HepG2 (cell line): ENCODE results near the gene ZNF280A. TPM values are rescaled to one million over a fixed set of nuclear protein-coding genes. Genes with fewer than 3 reads are reported as not detected.
A peak's percentile ranks its signal among the peaks of the same experiment; 100 is the strongest.

Experiments used
- AHR ChIP-seq: IDR thresholded peaks from 2 replicates; pipeline ENCODE4 v1.6.1; 2018; ENCODE audit warnings: missing genetic modification reagents, missing compliant biosample characterization
- ATRX ChIP-seq: sonication (generic); formaldehyde crosslinking; IDR thresholded peaks from 2 replicates; pipeline ENCODE4 v1.4.0; 2020; ENCODE audit warnings: missing genetic modification reagents, borderline replicate concordance
- CENPT ChIP-seq: sonication (generic); formaldehyde crosslinking; IDR thresholded peaks from 2 replicates; pipeline ENCODE4 v1.8.0; 2022; ENCODE audit warnings: low read depth, mild to moderate bottlenecking, moderate library complexity, missing genetic modification reagents
- IKZF1 ChIP-seq: fragments of 450-650 bp; IDR thresholded peaks from 2 replicates; pipeline ENCODE4 v1.7.1; 2016
- IRF1 ChIP-seq: sonication (generic); formaldehyde crosslinking; IDR thresholded peaks from 2 replicates; pipeline ENCODE4 v1.4.0; 2020; ENCODE audit warnings: low read depth, mild to moderate bottlenecking, missing genetic modification reagents
- MBNL3 ChIP-seq: fragments of 250-450 bp; sonication (Bioruptor Pico); conservative IDR thresholded peaks from 2 replicates; pipeline ENCODE4 v1.8.0; 2022; ENCODE audit warnings: mild to moderate bottlenecking, inconsistent platforms
- MED1 ChIP-seq: sonication (generic); formaldehyde crosslinking; IDR thresholded peaks from 2 replicates; pipeline ENCODE4 v1.4.0; 2020; ENCODE audit warnings: missing genetic modification reagents
- NFIC ChIP-seq: IDR thresholded peaks from 2 replicates; pipeline ENCODE4 v1.6.1; 2012; ENCODE audit warnings: mild to moderate bottlenecking, low read length, inconsistent platforms
- PAX8 ChIP-seq: sonication (generic); formaldehyde crosslinking; IDR thresholded peaks from 2 replicates; pipeline ENCODE4 v1.8.0; 2022; ENCODE audit warnings: mild to moderate bottlenecking, missing genetic modification reagents, borderline replicate concordance
- RCOR2 ChIP-seq: IDR thresholded peaks from 2 replicates; pipeline ENCODE4 v1.6.1; 2016; ENCODE audit warnings: missing biosample characterization, missing genetic modification reagents
- SMAD3 ChIP-seq: sonication (generic); formaldehyde crosslinking; IDR thresholded peaks from 2 replicates; pipeline ENCODE4 v1.4.0; 2020; ENCODE audit warnings: missing genetic modification reagents
- SMC3 ChIP-seq: IDR thresholded peaks from 2 replicates; pipeline ENCODE4 v1.6.1; 2011; ENCODE audit warnings: low read length, improper control_type of control experiment
- TBP ChIP-seq: sonication (generic); formaldehyde crosslinking; IDR thresholded peaks from 2 replicates; pipeline ENCODE4 v1.5.0; 2020; ENCODE audit warnings: missing genetic modification reagents
- TEAD2 ChIP-seq: sonication (generic); formaldehyde crosslinking; IDR thresholded peaks from 2 replicates; pipeline ENCODE4 v1.9.0; 2021; ENCODE audit warnings: missing genetic modification reagents
- TEAD3 ChIP-seq: optimal IDR thresholded peaks from 2 replicates; pipeline ENCODE3; 2016; ENCODE audit warnings: borderline replicate concordance
- TGIF2 ChIP-seq: IDR thresholded peaks from 2 replicates; pipeline ENCODE4 v1.6.1; 2016; ENCODE audit warnings: control low read depth, missing compliant biosample characterization
- XBP1 ChIP-seq: sonication (generic); formaldehyde crosslinking; IDR thresholded peaks from 2 replicates; pipeline ENCODE4 v1.5.0; 2020; ENCODE audit warnings: missing genetic modification reagents
- ZFP36L1 ChIP-seq: sonication (generic); formaldehyde crosslinking; IDR thresholded peaks from 2 replicates; pipeline ENCODE4 v1.8.0; 2022; ENCODE audit warnings: mild to moderate bottlenecking, missing genetic modification reagents, moderate library complexity
- ZNF430 ChIP-seq: sonication (generic); formaldehyde crosslinking; IDR thresholded peaks from 2 replicates; pipeline ENCODE4 v1.9.0; 2021; ENCODE audit warnings: mild to moderate bottlenecking, missing genetic modification reagents
- ZNF441 ChIP-seq: sonication (generic); formaldehyde crosslinking; IDR thresholded peaks from 2 replicates; pipeline ENCODE4 v1.7.0; 2021; ENCODE audit warnings: missing genetic modification reagents, borderline replicate concordance
- ZNF556 ChIP-seq: sonication (generic); formaldehyde crosslinking; IDR thresholded peaks from 2 replicates; pipeline ENCODE4 v1.4.0; 2020; ENCODE audit warnings: mild to moderate bottlenecking, missing genetic modification reagents, borderline replicate concordance
- ZNF609 ChIP-seq: sonication (generic); formaldehyde crosslinking; IDR thresholded peaks from 2 replicates; pipeline ENCODE4 v1.4.0; 2020; ENCODE audit warnings: mild to moderate bottlenecking, missing genetic modification reagents, borderline replicate concordance
- ZNF7 ChIP-seq: IDR thresholded peaks from 2 replicates; pipeline ENCODE4 v1.6.1; 2016; ENCODE audit warnings: missing biosample characterization, missing genetic modification reagents
- ZNF710 ChIP-seq: sonication (generic); formaldehyde crosslinking; IDR thresholded peaks from 2 replicates; pipeline ENCODE4 v1.5.0; 2020; ENCODE audit warnings: mild to moderate bottlenecking, missing genetic modification reagents, borderline replicate concordance
- ZSCAN12 ChIP-seq: sonication (generic); formaldehyde crosslinking; IDR thresholded peaks from 2 replicates; pipeline ENCODE4 v1.9.0; 2021; ENCODE audit warnings: mild to moderate bottlenecking, missing genetic modification reagents
- polyA plus RNA-seq, 8 experiments: library from polyadenylated mRNA; depleted of rRNA in 3 of 8; stranded (reverse) in 7 of 8; unstranded in 1 of 8; fragments of >200 nt; fragmentation: Illumina TruSeq in 4 of 8; extraction: Trizol in 4 of 8; gene quantifications; 2 replicates each; pipeline versions ENCODE4 v1.2.1 to v1.2.3, GENCODE V29; 2011 to 2016; ENCODE audit warnings: low read depth in 4 of 8, missing spikeins in 1 of 8, mixed read lengths in 1 of 8; ENCODE audit not compliant: insufficient read depth in 1 of 8
- total RNA-seq, 5 experiments: library from RNA; depleted of rRNA; stranded (reverse); fragments of >200 nt; fragmentation: Illumina TruSeq; extraction: Trizol; gene quantifications; 2 replicates each; pipeline ENCODE4 v1.2.3, GENCODE V29; 2016; ENCODE audit warnings: low read depth in 1 of 5

Gene ZNF280A
- total and polyA plus RNA-seq, 2 of the 13 experiments (the other 11 are each of a cell fraction or from before 2014, with no cell fraction given) = 1.4 to 2.9 TPM

- TF ChIP-seq ZNF609 (CRISPR knock-in tag) (no peak), ZFP36L1 (CRISPR knock-in tag) (peak; percentile 41; the same call in 1 of the 2 replicates), RCOR2 (CRISPR knock-in tag) (no peak), ATRX (no peak), ZNF556 (peak; percentile 63; the same call in 1 of the 2 replicates), TEAD3 (CRISPR knock-in tag) (no peak), TBP (CRISPR knock-in tag) (no peak), XBP1 (CRISPR knock-in tag) (no peak), ZNF430 (CRISPR knock-in tag) (peak; percentile 53; the same call in 1 of the 2 replicates), CENPT (0 out of 2 replicates have a peak, but pooled peaks have one; percentile 42), ZSCAN12 (CRISPR knock-in tag) (no peak), ZNF710 (CRISPR knock-in tag) (no peak), PAX8 (CRISPR knock-in tag) (no peak), IKZF1 (no peak), SMAD3 (CRISPR knock-in tag) (no peak), SMC3 (no peak), AHR (CRISPR knock-in tag) (no peak), TEAD2 (CRISPR knock-in tag) (no peak), NFIC (no peak), IRF1 (CRISPR knock-in tag) (no peak), MED1 (CRISPR knock-in tag) (peak; percentile 30; the same call in 1 of the 2 replicates), TGIF2 (CRISPR knock-in tag) (no peak), MBNL3 (CRISPR knock-in tag) (no peak), ZNF441 (CRISPR knock-in tag) (no peak), ZNF7 (no peak)
Observed at GRCh38 chr22:22508274-22509176, 11.5 kb downstream of the ZNF280A start, which contains the start of gene ZNF280B (continued).
